NK-92 (cell line): ENCODE results near the gene MAP4K3.

ENCODE experiments used
- DNase-seq: peaks from one replicate; lab custom pipeline; 2025; ENCODE audit not compliant: unreplicated experiment; lab: John Stamatoyannopoulos, UW

MAP4K3 gene

DNA sequence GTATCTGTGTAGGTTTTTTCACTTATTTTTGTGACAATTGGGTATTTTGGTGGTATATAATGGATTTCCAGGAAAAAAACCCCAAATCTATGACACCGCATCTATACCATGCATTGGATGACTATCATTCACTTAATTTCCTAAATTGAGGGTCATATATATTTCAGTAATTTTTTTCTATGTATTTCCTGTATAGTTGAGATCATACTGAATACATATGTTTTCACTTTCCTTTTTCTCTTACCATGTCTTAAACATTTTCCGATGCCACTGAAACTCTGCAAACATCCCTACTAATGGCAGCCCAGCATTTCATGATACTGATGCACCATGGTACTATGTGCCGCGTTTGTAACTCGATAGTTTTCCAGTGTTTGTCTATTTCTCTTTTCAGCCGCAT lies 233.7 kb downstream of the MAP4K3 start:
- DNase-seq, result no peak

DNA sequence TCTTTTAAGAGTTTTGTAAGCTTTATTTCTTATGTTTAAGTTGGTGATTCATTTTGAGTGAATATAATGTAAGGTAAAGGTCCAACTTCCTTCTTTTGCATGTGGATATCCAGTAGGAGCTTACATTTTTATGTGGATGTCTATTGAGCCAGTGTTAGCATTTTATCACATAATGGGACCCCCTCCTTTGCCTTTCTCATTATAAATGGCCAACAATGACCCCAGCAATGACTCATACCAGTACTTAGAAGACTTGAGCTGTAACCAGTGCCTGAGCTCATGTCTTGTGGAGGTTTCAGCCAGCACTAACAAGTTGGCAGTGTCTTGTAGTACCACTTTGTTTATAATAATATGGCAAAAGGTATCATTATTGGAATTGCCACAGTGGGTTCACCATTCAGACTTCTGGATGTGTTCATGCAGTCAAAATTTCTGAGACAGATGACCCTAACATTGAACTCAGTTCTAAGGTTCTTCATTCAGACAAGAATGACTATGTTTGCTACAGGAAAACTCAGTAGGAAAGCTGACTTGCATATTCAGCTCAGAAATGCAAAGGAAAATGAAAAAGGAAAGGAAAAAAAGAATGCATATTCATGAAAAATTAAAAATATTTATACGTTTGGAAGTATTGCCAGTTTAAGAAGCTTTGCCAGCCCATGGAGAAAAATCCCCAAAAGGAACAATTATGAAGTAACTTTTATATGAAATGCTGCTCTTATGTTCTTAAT lies 234.3 kb downstream of the MAP4K3 start:
- no peak for DNase-seq
